NCI-H2107 treated with DMSO at 0.1 percent for 48 hours (cell line): ENCODE measurements around the gene CADM2.
A peak's percentile ranks its signal among the peaks of the same experiment; 100 is the strongest.
"Not testable (repeated sequence)": the region's sequence is repeated elsewhere in the genome, so short reads cannot be mapped to it uniquely, and the experiment has no call there.

ENCODE experiments used
- DNase-seq: peaks from one replicate; lab custom pipeline; 2025; ENCODE audit not compliant: unreplicated experiment; lab: John Stamatoyannopoulos, UW

The CADM2 gene

GRCh38 chr3:84958495-84959469 lies at the start of gene CADM2:
Gene CADM2, plus strand, starts transcription at chr3:84958989.
- DNase-seq = peak; percentile 86

- DNase-seq = not testable (repeated sequence)
Observed at GRCh38 chr3:84918592-84918991, 40.2 kb upstream of the CADM2 start.

DNA sequence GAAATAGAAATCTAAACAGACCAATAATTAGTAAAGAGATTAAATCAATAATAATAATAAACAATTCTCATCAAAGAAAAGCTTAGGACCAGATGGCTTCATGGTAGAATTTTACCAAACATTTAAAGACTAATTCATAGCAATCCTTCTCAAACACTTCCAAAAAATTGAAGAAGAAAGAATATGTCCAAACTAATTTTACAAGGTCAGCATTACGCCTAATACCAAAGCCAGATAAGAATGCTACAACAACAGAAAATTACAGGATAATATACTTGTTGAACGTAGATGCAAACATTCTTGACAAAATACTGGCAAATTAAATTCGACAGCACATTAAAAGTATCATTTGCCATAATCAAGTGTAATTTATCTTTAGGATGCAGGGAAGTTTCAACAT lies 36.1 kb upstream of the CADM2 start:
- no peak for DNase-seq

DNA sequence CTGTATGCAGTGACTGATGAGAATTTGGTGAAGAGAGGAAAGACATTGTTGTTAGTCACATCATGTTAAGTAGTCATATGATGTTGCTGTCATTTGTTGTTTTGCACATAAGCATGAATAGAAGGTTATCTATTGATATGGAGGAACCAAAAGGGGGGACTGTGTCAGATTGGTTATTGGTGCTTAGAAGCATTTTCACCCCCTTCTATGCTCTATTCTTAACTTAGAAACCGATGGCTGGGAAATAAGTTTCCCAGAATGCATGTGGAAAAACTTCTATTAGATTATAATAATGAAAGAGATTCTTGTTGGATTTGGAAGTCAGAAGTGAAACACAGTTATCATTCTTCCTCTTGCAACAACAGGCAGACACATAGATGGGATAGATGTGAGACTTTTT lies 33.2 kb upstream of the CADM2 start:
- DNase-seq = no peak

DNA sequence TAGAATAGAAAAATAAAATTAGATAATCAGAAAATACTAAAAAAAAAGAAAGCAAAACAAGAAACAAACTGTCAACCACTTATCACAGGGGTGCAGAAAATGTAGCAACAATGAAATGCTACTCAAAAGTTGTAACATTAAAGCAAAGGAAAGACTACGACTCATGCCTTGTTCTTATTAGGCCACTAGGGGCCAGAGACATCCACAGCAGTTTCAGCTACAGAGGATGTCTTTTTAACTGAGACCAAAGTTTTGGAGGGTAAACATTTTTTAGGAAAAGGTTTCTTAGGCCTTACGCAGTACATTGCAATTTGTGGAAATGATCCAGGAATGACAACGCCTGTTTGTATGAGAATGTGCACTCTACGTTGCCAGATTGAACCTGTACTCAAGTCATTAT lies 15.4 kb upstream of the CADM2 start:
- no peak for DNase-seq

DNA sequence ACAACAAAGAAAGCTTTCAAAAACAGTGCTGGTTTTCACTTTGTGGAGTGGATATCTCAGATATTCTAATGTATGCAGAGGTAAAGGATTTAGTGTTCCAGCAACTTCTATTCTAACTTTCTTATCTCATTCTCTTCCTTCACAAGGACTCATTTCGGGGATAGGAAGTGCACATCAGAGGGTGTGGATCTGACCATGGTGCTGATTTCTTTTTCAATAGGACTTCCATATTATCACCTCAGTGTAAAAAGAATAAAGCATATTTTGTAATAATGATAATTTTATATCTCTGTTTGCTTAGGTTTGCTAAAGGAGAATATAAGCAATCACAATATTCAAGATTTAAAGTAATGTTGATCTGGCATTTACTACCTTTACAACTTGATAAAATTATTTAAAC lies 12.5 kb upstream of the CADM2 start:
- DNase-seq = no peak

DNA sequence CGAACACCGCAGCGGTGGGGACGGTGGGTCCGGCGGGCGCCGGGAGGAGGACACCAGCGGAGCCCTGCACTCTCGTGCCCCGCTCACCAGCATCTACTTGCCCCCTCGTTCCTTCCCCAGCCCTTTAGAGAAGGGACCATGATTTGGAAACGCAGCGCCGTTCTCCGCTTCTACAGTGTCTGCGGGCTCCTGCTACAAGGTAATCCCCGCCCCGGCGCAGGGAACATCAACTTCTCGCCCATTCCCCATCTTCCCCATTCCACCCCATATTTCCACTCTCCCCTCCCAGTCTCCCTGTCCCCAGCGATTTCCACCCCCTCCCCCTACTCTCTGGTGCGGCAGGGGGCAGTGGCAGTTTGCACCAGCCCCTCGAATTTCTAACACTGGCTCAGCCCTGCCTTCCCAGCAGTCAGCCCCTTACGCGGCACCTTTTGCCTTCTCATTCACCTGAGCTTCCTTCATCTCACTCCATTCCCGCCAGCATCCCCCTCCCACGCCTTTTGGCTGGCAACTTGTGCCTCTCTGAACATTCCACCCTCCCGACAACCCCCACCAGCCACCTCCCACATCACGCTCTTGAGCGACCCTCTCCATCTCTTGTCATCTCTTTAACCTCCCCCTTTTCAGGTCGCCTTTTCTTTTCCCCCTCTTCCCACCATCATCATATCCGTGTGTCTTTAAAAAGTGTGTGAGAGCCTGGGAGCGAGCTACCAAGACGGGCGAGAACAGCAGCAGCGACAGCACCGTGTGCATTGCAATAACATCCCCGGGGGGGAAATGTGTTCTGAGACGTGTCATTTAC lies 882 bp downstream of the CADM2 start:
- peak; percentile 58 for DNase-seq

DNA sequence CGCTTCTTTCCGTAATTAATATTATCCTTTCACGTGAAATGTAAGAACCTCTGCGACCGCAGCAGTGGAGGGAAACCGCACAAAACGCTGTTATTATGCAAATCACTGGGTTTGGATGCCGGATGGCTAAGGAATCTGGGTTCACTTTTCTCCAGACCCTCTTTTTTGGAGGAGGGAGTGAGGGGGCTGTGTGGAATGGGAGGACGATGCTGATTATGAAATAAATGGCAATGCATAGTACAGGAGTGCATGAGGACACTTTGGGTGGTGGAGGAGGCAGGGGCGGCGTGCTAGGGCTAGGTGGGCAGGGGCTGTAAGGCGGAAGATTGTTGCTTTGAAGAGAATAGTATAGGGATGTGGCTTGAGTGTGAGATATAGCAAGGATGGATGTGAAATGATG lies 1.8 kb downstream of the CADM2 start:
- DNase-seq = peak; percentile 24

- no peak for DNase-seq
Observed at GRCh38 chr3:84961011-84961410, 2.2 kb downstream of the CADM2 start.

DNA sequence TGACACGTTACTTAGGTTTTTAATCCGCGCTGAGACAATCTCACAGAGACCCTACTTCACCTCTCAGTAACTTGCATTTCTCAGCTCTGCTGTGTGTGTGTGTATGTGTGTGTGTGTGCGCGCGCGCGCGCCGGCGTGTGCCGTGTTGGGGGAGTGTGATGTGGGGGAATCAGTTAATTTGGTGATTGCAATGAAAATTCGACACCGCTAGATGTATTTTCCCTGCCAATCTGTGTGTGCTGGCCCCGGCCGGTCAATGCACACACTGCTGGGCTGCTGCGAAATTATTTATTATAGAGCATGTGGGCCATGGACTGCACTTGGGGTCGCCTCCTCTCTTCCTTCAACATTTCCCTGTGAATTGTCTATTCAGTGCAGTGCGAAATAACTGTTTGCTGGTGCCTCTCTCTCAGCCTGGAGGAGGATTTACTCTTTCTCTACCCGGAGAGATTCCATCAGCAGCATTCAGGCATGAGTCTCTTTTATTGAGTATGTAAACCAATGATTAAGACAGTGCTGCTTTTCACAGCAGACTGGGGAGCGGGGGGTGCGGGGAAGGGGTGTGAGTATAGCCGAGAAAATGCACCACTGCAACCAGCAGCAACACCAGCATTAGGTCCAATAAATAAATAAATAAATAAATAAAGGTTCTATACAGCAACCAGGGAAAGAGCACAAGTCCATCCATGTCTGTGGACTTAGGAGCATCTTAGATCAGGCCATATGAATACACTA lies 2.9 kb downstream of the CADM2 start:
- DNase-seq = no peak

GRCh38 chr3:84962415-84962814 lies 3.6 kb downstream of the CADM2 start:
- no peak for DNase-seq

- DNase-seq = peak; percentile 6
Observed at GRCh38 chr3:84963137-84963536, 4.3 kb downstream of the CADM2 start.

DNA sequence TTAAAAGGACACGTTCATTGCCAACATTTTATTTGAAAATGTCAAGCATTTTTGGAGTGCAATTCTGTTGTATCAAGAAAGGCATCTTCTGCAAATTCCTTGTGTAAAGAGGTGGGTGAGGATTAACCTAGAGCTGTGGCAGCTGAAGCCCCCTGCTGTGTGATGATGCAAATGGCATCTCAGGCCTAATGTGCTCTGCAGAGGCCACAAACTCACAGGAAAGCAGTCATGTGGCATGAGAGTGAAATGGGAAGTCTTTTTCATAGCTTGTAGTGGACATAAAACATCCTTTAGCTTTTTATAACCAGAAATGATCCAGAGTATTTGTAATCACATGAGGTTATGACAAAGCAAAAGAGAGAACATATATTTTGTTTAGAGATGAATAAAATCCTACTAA lies 6.4 kb downstream of the CADM2 start:
- DNase-seq = peak; percentile 72

DNA sequence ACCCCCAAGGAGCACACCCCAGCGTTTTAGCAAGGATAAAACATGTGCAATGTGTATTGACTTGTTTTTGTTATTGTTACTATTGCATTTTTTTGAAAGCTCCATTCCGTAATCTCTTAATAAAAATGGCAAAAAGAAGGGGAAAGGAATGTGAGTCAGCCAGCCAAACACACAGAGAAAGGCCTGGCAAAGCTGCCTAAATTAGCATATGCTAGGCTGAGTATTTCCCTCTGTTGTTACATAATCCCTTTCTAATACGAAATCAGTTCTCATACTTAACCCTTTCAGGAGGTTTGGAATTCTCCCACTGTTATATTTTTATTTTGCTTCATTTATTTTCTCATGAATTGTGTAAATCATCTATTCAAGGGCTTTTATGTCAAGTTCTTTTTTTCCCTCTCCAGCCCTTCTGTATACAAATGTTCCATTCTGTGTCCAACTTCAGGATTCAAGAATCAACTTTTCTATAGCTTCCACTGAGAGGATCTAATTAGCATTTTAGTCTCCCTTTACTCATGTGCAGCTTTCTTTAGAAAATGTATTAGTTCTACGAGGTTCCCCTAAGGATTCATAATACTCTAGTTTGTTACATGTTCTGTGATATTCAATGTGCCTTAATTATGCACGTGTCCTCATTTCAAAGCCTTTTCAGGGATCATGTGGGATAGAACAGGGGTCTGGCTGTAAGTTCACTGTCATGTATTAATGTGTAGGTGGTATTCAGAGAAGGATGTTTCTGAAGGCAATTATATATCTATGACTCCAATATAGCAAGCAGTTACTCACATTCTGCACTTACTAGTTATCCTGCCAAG lies 9.2 kb downstream of the CADM2 start:
- no peak for DNase-seq

GRCh38 chr3:84968701-84969235 lies 10.0 kb downstream of the CADM2 start:
- DNase-seq = no peak

DNA sequence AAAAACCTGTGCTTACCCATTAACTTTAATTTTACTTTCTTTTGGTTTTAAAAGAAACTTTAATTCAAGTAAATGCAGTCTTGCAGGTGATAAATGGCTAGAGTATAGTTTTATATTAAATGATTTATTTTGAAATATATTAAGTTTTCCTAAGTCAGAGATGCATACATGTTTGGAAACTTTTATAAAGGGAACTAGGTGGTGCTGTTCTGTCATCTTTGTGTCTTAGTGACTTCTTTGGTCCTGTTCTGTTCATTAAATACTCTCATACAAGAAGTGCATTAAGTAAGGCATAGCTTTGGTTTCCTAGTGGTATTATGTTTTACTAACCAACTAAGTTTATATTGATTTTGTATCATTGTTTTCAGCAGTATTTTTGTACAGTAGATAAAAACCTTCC lies 15.6 kb downstream of the CADM2 start:
- peak; percentile 8 for DNase-seq

- DNase-seq = no peak
Observed at GRCh38 chr3:84977021-84977420, 18.2 kb downstream of the CADM2 start.

DNA sequence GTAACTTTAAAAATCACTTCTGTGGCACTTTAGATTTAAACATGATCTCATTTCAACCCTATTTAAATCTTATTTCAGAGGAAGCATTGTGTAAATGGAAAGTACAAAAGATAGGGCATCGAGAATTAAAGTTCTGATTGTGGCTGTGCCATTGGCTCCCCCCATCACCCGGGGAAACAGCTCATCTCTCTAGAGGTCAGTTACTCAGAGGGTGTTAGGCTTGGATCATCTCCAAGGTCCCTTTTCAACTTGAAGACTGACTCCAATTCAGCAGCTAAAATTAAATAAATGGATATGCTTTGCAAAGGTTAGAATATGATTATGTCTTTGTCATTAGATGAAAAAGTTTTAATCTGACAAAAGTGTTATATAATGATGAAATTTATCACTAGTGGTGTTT lies 20.1 kb downstream of the CADM2 start:
- DNase-seq = no peak

DNA sequence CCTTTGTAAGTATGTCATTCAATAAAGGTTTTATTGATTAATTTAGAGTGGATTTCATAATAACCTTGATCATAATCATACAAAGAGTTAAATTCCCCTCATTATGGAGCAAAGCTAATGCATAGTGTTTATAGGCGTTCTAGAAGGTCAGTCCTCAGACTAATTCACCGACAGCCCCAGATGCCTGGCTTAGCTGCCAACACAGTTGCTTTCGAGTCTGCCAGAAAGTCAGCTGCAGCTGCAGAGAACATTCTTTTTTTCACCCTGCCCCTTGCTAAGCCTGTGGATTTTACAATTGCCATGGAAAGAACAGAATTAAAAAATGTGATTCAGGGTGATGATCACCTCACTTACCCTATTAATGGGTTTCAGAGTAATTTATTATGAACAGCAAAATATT lies 21.2 kb downstream of the CADM2 start:
- DNase-seq = no peak

- DNase-seq = no peak
Observed at GRCh38 chr3:84980456-84980855, 21.7 kb downstream of the CADM2 start.
